Nephron progenitor cell (in vitro differentiated cells): ENCODE data around the gene HS3ST2.

Experiments used
- DNase-seq: peaks from one replicate; pipeline ENCODE4 v3.0.0; 2021
- H3K27ac Mint-ChIP-seq: 2 replicates; pipeline ENCODE4 v1.8.0; 2021; ENCODE audit warnings: mild to moderate bottlenecking, moderate library complexity, mixed read lengths
- H3K27me3 Mint-ChIP-seq: 2 replicates; pipeline ENCODE4 v1.8.0; 2021; ENCODE audit warnings: mild to moderate bottlenecking, low read depth, mixed read lengths; ENCODE audit not compliant: poor library complexity
- H3K36me3 Mint-ChIP-seq: 2 replicates; pipeline ENCODE4 v1.8.0; 2021; ENCODE audit warnings: low read depth, mixed read lengths
- H3K4me1 Mint-ChIP-seq: 2 replicates; pipeline ENCODE4 v1.8.0; 2021; ENCODE audit warnings: mixed read lengths
- H3K4me3 Mint-ChIP-seq: 2 replicates; pipeline ENCODE4 v1.8.0; 2021; ENCODE audit warnings: mild to moderate bottlenecking, moderate library complexity, mixed read lengths
- H3K9me3 Mint-ChIP-seq: 2 replicates; pipeline ENCODE4 v1.8.0; 2021; ENCODE audit warnings: mild to moderate bottlenecking, moderate library complexity, mixed read lengths
- TF ChIP-seq, protein P1 (sequence below): fragments of 200-600 bp; sonication (generic); IDR thresholded peaks from 2 replicates; pipeline ENCODE4 v1.5.0; 2021; ENCODE audit warnings: antibody characterized with exemption

Gene HS3ST2

DNA sequence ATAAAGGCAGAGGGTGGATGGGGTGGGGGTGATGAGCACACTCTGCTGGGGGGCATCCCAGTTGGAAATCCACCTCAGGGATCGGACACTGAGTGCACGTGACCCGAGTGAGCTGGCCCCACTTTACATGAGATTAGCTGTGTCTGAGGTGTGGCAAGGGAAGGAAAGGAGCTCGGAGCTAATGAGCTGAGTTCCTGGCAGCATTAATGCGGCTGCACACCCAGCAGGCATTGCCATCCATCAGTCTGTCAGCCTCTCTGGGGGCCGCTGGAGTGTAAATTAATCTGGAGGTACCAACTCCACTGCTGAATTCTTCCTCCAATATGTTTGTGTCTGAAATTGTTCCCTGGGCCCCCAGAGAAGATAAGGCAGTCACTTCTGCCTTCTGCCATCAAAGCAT, 65.5 kb downstream of the HS3ST2 start:
- Mint-ChIP-seq H3K9me3 (no peaks in the 10 kb centered on the region), H3K27me3 (peaks cover 37% of the 10 kb centered on the region)

DNA sequence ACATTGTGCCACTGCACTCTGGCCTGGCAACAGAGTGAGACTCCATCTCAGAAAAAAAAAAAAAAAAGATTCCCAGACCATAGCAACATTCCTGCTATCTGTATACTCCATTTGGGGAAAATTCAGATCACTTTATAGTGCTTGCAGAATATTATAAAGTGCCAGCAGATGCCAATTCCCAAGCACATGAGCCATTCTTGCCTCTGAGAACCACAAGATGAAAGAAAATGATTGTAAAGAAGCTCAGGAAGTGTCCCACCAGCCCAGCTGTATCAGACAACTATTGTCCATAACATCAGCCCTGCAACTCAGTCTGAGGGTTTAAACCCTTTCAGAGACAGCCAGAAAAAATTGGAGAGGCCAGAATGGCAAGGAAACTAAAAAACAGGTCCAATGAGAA, 69.0 kb downstream of the HS3ST2 start:
- Mint-ChIP-seq H3K36me3 (no peaks in the 10 kb centered on the region), H3K27ac (no peak overlapping the region), H3K4me1 (peaks cover 23% of the 10 kb centered on the region), H3K4me3 (no peak overlapping the region), H3K27me3 (peaks cover 42% of the 10 kb centered on the region), H3K9me3 (no peaks in the 10 kb centered on the region)
- DNase-seq, result no peak
- TF ChIP-seq, protein P1, sequence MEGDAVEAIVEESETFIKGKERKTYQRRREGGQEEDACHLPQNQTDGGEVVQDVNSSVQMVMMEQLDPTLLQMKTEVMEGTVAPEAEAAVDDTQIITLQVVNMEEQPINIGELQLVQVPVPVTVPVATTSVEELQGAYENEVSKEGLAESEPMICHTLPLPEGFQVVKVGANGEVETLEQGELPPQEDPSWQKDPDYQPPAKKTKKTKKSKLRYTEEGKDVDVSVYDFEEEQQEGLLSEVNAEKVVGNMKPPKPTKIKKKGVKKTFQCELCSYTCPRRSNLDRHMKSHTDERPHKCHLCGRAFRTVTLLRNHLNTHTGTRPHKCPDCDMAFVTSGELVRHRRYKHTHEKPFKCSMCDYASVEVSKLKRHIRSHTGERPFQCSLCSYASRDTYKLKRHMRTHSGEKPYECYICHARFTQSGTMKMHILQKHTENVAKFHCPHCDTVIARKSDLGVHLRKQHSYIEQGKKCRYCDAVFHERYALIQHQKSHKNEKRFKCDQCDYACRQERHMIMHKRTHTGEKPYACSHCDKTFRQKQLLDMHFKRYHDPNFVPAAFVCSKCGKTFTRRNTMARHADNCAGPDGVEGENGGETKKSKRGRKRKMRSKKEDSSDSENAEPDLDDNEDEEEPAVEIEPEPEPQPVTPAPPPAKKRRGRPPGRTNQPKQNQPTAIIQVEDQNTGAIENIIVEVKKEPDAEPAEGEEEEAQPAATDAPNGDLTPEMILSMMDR, result no peak

More for the DNA sequence above, 65.5 kb downstream of the HS3ST2 start:
- no peaks in the 10 kb centered on the region for H3K36me3 Mint-ChIP-seq
- TF ChIP-seq, protein P1, result no peak
- DNase-seq, result no peak
- peaks cover 9% of the 10 kb centered on the region for H3K4me1 Mint-ChIP-seq
- H3K4me3 Mint-ChIP-seq, result no peak overlapping the region
- H3K27ac Mint-ChIP-seq, result no peak overlapping the region

DNA sequence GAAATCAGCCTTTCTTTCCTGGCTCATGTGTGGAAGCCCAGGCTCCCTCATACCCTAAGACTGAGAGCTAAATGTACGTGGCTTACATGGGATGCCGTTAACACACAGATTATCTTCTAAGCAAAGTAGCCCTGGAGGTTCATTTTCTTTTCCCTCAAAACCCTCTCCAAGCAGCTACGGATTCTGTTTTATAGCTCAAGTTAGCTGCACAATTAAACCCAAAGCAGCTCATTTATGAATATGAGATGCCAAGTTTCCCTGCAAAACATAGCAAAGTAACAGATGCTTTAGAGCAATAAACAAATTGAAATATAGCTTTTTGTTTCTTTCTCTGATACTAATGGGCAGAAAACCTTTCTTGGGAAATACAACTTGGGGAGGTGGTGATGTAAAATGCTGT, 72.0 kb downstream of the HS3ST2 start:
- no peaks in the 10 kb centered on the region for H3K9me3 Mint-ChIP-seq
- DNase-seq, result no peak
- peaks cover 36% of the 10 kb centered on the region for H3K27me3 Mint-ChIP-seq
- TF ChIP-seq, protein P1, result no peak
- H3K4me1 Mint-ChIP-seq, result peaks cover 14% of the 10 kb centered on the region
- no peak overlapping the region for H3K4me3 Mint-ChIP-seq
- H3K27ac Mint-ChIP-seq, result no peak overlapping the region
- H3K36me3 Mint-ChIP-seq, result no peaks in the 10 kb centered on the region

DNA sequence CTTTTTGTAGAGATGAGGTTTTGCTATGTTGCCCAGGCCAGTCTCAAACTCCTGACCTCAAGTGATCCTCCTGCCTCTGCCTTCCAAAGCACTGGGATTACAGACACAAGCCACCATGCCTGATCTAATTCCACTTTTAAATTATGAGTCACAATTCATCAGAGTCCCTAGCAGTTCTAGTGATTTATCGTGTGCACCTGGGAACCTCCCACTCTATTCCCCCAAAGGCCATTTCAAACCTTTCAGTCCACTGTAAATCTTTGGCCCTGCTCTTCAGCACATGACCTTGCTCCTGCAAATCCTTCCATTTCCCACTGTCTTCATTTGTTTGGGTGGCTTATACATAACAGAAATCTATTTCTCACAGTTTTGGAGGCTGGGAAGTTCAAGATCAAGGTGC, 73.0 kb downstream of the HS3ST2 start:
- no peak overlapping the region for H3K27ac Mint-ChIP-seq
- no peak for DNase-seq
- H3K4me3 Mint-ChIP-seq, result no peak overlapping the region
- H3K9me3 Mint-ChIP-seq, result no peaks in the 10 kb centered on the region
- TF ChIP-seq, protein P1, result no peak
- no peaks in the 10 kb centered on the region for H3K36me3 Mint-ChIP-seq
- H3K4me1 Mint-ChIP-seq, result peaks cover 14% of the 10 kb centered on the region
- H3K27me3 Mint-ChIP-seq, result peaks cover 27% of the 10 kb centered on the region

DNA sequence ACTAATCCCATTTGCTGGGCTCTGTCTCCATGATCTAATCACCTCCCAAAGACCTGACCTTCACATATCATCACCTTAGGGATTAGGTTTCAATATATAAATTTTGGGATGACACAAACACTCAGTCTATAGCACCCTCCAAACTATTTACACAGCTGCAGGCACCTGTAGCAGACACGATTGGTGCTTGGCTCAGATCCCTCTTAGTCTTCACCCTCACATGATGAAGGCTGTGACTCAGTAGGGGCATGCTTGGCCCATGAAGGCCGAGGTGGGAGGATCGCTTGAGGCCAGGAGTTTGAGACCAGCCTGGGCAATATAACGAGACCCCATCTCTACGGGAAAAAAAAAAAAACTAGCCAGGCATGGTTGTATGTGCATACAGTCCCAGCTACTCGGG, 73.5 kb downstream of the HS3ST2 start:
- Mint-ChIP-seq H3K4me3 (no peak overlapping the region), H3K36me3 (no peaks in the 10 kb centered on the region), H3K27ac (no peak overlapping the region), H3K4me1 (peaks cover 14% of the 10 kb centered on the region), H3K9me3 (no peaks in the 10 kb centered on the region), H3K27me3 (peaks cover 25% of the 10 kb centered on the region)
- DNase-seq, result no peak
- TF ChIP-seq, protein P1, result no peak

DNA sequence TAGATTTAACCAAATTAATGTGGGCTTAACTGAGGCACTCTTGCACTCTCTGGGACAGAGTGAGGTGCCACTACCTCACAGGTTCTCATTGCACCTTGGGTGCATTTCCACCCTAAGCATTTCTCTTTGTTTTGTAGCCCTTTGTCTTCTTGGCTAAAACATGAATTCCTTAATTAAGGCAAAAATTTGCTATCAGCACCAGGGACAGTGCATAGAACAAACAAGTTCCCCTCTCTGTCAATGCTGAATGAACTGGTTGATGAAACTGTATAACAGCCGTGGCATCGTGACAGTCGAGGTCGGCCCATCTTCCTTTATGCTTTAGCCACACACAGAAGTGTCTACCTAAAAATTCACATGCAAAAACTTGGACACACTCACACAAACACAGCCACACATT, 74.8 kb downstream of the HS3ST2 start:
- DNase-seq, result no peak
- no peaks in the 10 kb centered on the region for H3K9me3 Mint-ChIP-seq

More for the DNA sequence above, 74.8 kb downstream of the HS3ST2 start:
- peaks cover 25% of the 10 kb centered on the region for H3K27me3 Mint-ChIP-seq
- TF ChIP-seq, protein P1, result no peak
- H3K27ac Mint-ChIP-seq, result no peak overlapping the region
- H3K4me1 Mint-ChIP-seq, result peaks cover 14% of the 10 kb centered on the region
- no peak overlapping the region for H3K4me3 Mint-ChIP-seq
- H3K36me3 Mint-ChIP-seq, result no peaks in the 10 kb centered on the region
